Measurements from ENCODE around the gene PTPRJ. TPM values are rescaled to one million over a fixed set of nuclear protein-coding genes. Genes with fewer than 3 reads are reported as not detected.

The PTPRJ gene
- total RNA-seq, 1 experiment from 2014 or later, result 10.5 TPM

GRCh38 chr11:48093323-48093722 is 113.0 kb downstream of the PTPRJ start:
- ChIA-PET CTCF (no interaction called here), POLR2A (ENCODE audit: unreplicated experiment) (interaction anchor here (0.6 kb wide), 2 partner anchors 110 to 169 kb away, joined by 3 to 6 read pairs; no protein-coding TSS in a partner anchor)
- Histone ChIP-seq H2AFZ (ENCODE audit: low read length) (no peak overlapping the region), H3K27ac (ENCODE audit: low read length) (peak overlapping the region; percentile 93), H3K9me2 (replicated peaks; ENCODE audit: low read length) (no peaks in the 10 kb centered on the region), H3F3A (ENCODE audit: low read length, unreplicated experiment) (no peaks in the 10 kb centered on the region), H4K20me1 (ENCODE audit: low read length) (no peaks in the 10 kb centered on the region), H3K4me2 (ENCODE audit: low read length) (peak overlapping the region; percentile 67), H3K9ac (ENCODE audit: low read length) (peak overlapping the region; percentile 69), H3K27me3 (ENCODE audit: low read length) (no peaks in the 10 kb centered on the region), H3K4me3 (ENCODE audit: low read length) (peak overlapping the region; percentile 45), H3K9me3 (ENCODE audit: low read length) (no peaks in the 10 kb centered on the region), H3K36me3 (ENCODE audit: low read depth, low read length) (no peaks in the 10 kb centered on the region), H3K4me1 (ENCODE audit: insufficient read depth, low read length) (peaks cover 60% of the 10 kb centered on the region), H3K79me2 (ENCODE audit: low read length) (peaks cover 66% of the 10 kb centered on the region)
- BruUV-seq (replicated peaks), result no TSS peak
- DNase-seq (peak; percentile 78), ATAC-seq (peak; percentile 59)
- TF ChIP-seq EZH2phosphoT487 (IDR thresholded peaks at IDR 0.05; ENCODE audit: borderline replicate concordance, low read length) (no peak), CTCF (conservative IDR thresholded peaks at IDR 0.05; ENCODE audit: low read depth, low read length) (no peak), EZH2 (IDR thresholded peaks at IDR 0.05; ENCODE audit: low read length, unreplicated experiment) (no peak)
- intact Hi-C loops (cut with micrococcal nuclease), result loop anchor here (2.0 kb wide), 1 partner anchor 15 kb away; no protein-coding TSS in a partner anchor

- no peaks in the 10 kb centered on the region for H3K9me2 ChIP-seq (replicated peaks; ENCODE audit: low read length)
- ATAC-seq, result peak; percentile 49
- H2AFZ ChIP-seq (ENCODE audit: low read length), result no peak overlapping the region
- intact Hi-C loops (cut with micrococcal nuclease), result loop anchor here (2.0 kb wide), 1 partner anchor 15 kb away; no protein-coding TSS in a partner anchor
- H3K4me2 ChIP-seq (ENCODE audit: low read length), result peak overlapping the region; percentile 67
- no peak for TF ChIP-seq EZH2 (IDR thresholded peaks at IDR 0.05; ENCODE audit: low read length, unreplicated experiment)
- TF ChIP-seq EZH2phosphoT487 (IDR thresholded peaks at IDR 0.05; ENCODE audit: borderline replicate concordance, low read length), result no peak
- no peak for TF ChIP-seq CTCF (conservative IDR thresholded peaks at IDR 0.05; ENCODE audit: low read depth, low read length)
- peak overlapping the region; percentile 45 for H3K4me3 ChIP-seq (ENCODE audit: low read length)
- H3K36me3 ChIP-seq (ENCODE audit: low read depth, low read length), result no peaks in the 10 kb centered on the region
- no peaks in the 10 kb centered on the region for H4K20me1 ChIP-seq (ENCODE audit: low read length)
- H3K9ac ChIP-seq (ENCODE audit: low read length), result peak overlapping the region; percentile 58
- no peaks in the 10 kb centered on the region for H3K27me3 ChIP-seq (ENCODE audit: low read length)
- TSS peak; percentile 12 for BruUV-seq (replicated peaks)
- H3K9me3 ChIP-seq (ENCODE audit: low read length), result no peaks in the 10 kb centered on the region
- H3K79me2 ChIP-seq (ENCODE audit: low read length), result peaks cover 69% of the 10 kb centered on the region
- peak; percentile 56 for DNase-seq
- ChIA-PET POLR2A (ENCODE audit: unreplicated experiment) (interaction anchor here (0.6 kb wide), 1 partner anchor 170 kb away, joined by 6 read pairs; no protein-coding TSS in a partner anchor), CTCF (interaction anchor here (0.5 kb wide), 1 partner anchor 15 kb away, joined by 4 read pairs; no protein-coding TSS in a partner anchor)
- H3K4me1 ChIP-seq (ENCODE audit: insufficient read depth, low read length), result peaks cover 60% of the 10 kb centered on the region
- H3K27ac ChIP-seq (ENCODE audit: low read length), result peak overlapping the region; percentile 93
- no peaks in the 10 kb centered on the region for H3F3A ChIP-seq (ENCODE audit: low read length, unreplicated experiment)
Measured at GRCh38 chr11:48093795-48094642, 113.7 kb downstream of the PTPRJ start.
